ENCODE data around the gene UGT2A3. TPM values are rescaled to one million over a fixed set of nuclear protein-coding genes. Genes with fewer than 3 reads are reported as not detected.

The UGT2A3 gene
- total RNA-seq, 1 donor from 2014 or later: not detected

DNA sequence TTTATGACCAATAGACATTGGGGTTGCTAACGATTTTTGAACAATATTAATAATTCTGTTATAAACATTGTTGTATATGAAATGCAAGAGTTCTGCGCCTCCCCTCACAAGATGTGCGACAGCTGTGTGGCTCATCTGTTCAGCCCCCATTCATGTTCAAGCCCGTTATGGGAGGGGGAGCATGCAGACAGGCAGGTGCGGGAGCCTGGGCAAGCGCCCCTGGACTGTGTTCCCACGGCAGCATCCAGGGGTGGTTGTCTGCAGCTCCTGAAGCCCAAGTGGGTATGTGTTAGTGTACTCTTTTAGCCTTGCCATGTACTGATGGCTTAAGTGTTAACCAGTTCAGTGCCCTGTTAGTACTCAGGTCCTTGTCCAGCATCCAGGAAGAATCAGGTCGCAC is 34.6 kb downstream of the UGT2A3 start:
- DNase-seq (ENCODE audit: extremely low spot score, unreplicated experiment): no peak
- Mint-ChIP-seq H3K36me3 (ENCODE audit: unreplicated experiment) (no peaks in the 10 kb centered on the region), H3K27ac (ENCODE audit: unreplicated experiment) (no peak overlapping the region), H3K4me3 (ENCODE audit: unreplicated experiment) (no peak overlapping the region), H3K27me3 (ENCODE audit: unreplicated experiment) (peaks cover 4% of the 10 kb centered on the region), H3K9me3 (ENCODE audit: unreplicated experiment) (no peaks in the 10 kb centered on the region), H3K4me1 (ENCODE audit: unreplicated experiment) (no peaks in the 10 kb centered on the region)
- TF ChIP-seq, protein P1, sequence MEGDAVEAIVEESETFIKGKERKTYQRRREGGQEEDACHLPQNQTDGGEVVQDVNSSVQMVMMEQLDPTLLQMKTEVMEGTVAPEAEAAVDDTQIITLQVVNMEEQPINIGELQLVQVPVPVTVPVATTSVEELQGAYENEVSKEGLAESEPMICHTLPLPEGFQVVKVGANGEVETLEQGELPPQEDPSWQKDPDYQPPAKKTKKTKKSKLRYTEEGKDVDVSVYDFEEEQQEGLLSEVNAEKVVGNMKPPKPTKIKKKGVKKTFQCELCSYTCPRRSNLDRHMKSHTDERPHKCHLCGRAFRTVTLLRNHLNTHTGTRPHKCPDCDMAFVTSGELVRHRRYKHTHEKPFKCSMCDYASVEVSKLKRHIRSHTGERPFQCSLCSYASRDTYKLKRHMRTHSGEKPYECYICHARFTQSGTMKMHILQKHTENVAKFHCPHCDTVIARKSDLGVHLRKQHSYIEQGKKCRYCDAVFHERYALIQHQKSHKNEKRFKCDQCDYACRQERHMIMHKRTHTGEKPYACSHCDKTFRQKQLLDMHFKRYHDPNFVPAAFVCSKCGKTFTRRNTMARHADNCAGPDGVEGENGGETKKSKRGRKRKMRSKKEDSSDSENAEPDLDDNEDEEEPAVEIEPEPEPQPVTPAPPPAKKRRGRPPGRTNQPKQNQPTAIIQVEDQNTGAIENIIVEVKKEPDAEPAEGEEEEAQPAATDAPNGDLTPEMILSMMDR (IDR thresholded peaks at IDR 0.05): no peak

DNA sequence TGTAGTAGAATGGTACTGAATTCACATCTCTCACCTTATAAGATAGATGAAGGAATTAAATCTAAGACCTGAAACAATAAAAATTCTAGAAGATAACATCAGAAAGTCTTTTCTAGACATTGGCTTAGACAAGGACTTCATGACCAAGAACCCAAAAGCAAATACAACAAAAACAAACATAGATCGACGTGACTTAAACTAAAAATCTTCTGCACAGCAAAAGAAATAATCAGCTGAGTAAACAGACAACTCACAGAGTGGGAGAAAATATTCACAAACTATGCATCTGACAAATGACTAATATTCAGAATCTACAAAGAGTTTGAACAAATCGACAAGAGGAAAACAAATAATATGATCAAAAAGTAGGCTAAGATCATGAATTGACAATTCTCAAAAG is 38.8 kb downstream of the UGT2A3 start:
- TF ChIP-seq, protein P1 (IDR thresholded peaks at IDR 0.05): no peak
- Mint-ChIP-seq H3K4me3 (ENCODE audit: unreplicated experiment) (no peak overlapping the region), H3K27ac (ENCODE audit: unreplicated experiment) (no peak overlapping the region), H3K9me3 (ENCODE audit: unreplicated experiment) (no peaks in the 10 kb centered on the region), H3K36me3 (ENCODE audit: unreplicated experiment) (no peaks in the 10 kb centered on the region), H3K27me3 (ENCODE audit: unreplicated experiment) (peaks cover 7% of the 10 kb centered on the region), H3K4me1 (ENCODE audit: unreplicated experiment) (no peaks in the 10 kb centered on the region)
- no peak for DNase-seq (ENCODE audit: extremely low spot score, unreplicated experiment)

DNA sequence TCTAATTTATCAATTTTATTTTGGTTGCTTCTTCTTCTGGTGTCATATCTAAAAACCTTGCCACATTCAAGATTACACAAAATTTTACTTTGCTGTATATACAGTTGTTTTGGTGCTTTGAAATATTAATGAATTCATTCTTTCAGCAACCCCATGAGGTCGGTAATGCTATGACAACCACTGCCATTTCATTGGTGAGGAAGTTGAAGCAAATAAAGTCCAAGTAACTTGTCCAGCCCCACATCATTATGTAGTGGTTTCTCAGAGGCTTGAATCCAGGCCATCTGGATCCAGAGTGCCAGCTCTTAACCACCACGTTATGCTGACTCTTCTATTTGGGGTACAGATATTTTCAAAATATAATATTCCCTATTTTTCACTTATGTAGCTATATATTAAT is 42.2 kb downstream of the UGT2A3 start:
- Mint-ChIP-seq H3K9me3 (ENCODE audit: unreplicated experiment) (no peaks in the 10 kb centered on the region), H3K36me3 (ENCODE audit: unreplicated experiment) (no peaks in the 10 kb centered on the region), H3K27ac (ENCODE audit: unreplicated experiment) (no peak overlapping the region), H3K4me1 (ENCODE audit: unreplicated experiment) (peaks cover 5% of the 10 kb centered on the region), H3K4me3 (ENCODE audit: unreplicated experiment) (no peak overlapping the region), H3K27me3 (ENCODE audit: unreplicated experiment) (peaks cover 7% of the 10 kb centered on the region)
- DNase-seq (ENCODE audit: extremely low spot score, unreplicated experiment): no peak
- TF ChIP-seq, protein P1 (IDR thresholded peaks at IDR 0.05): no peak

DNA sequence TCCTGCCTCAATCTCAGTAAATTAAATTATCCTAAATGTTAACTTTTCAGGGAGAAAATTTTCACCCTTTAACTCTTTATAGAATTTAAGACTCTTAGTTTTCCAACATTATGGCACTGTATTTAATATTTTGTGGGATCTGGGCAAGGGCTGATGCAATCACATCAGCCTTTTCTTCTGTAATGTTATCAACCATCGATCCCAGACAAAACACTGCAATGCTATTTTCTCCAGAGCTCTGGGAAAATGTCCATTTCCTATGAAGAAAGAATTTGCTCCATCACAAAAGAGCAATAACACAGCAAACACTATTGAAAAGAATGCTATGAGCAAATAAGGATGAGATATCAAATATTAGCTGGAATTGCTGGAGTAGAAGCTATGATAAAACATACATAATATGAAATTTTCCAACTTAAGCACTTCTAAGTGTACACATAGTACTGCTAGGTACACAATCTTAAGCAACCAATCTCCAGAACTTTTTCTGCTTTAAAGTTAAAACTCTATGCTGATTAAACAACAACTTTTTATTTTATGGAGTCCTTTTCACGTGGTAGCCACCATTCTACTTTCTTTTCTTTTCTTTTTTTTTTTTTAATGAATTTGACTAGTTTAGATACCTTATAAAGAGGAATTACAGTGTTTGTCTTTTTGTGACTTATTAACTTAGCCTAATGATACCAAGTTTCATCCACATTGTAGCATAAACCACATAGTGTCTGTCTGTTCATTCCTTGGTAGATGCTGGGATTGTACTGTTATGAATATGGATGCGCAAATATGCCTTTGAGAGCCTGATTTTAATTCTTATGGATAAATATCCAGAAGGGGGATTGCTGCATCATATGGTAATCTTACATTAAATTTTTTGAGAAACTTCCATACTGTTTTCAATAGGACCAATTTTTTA is 43.6 kb downstream of the UGT2A3 start:
- no peak for DNase-seq (ENCODE audit: extremely low spot score, unreplicated experiment)
- Mint-ChIP-seq H3K4me1 (ENCODE audit: unreplicated experiment) (peaks cover 5% of the 10 kb centered on the region), H3K4me3 (ENCODE audit: unreplicated experiment) (no peak overlapping the region), H3K27me3 (ENCODE audit: unreplicated experiment) (peaks cover 7% of the 10 kb centered on the region), H3K27ac (ENCODE audit: unreplicated experiment) (no peak overlapping the region), H3K9me3 (ENCODE audit: unreplicated experiment) (no peaks in the 10 kb centered on the region), H3K36me3 (ENCODE audit: unreplicated experiment) (no peaks in the 10 kb centered on the region)
- TF ChIP-seq, protein P1 (IDR thresholded peaks at IDR 0.05): no peak

DNA sequence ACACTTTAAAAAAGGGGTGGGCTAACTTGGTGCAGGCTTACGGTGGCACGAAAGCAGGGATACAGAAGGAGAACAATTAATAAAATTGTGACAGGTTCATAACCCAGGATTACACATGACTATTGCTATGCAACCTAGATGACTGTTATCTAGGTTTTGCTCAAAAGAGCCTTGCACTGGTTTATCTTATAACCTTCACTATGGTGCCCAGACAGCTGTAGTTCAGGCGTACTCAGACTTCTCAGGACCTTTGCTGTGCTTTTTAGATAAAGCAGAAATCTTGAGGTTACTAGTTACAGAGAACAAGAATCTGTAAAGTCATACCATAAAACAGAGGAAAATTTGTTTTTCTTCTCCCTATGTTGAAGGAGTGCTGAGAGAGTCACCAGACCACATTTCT is 44.4 kb downstream of the UGT2A3 start:
- no peak for DNase-seq (ENCODE audit: extremely low spot score, unreplicated experiment)
- H3K27ac Mint-ChIP-seq (ENCODE audit: unreplicated experiment): no peak overlapping the region

More for the DNA sequence above, 44.4 kb downstream of the UGT2A3 start:
- Mint-ChIP-seq H3K9me3 (ENCODE audit: unreplicated experiment) (no peaks in the 10 kb centered on the region), H3K4me1 (ENCODE audit: unreplicated experiment) (peaks cover 5% of the 10 kb centered on the region), H3K27me3 (ENCODE audit: unreplicated experiment) (peaks cover 3% of the 10 kb centered on the region), H3K36me3 (ENCODE audit: unreplicated experiment) (no peaks in the 10 kb centered on the region), H3K4me3 (ENCODE audit: unreplicated experiment) (no peak overlapping the region)
- TF ChIP-seq, protein P1 (IDR thresholded peaks at IDR 0.05): no peak

Data from osteocyte (in vitro differentiated cells).